ENCODE results near the gene ITIH4. TPM values are rescaled to one million over a fixed set of nuclear protein-coding genes. Genes with fewer than 3 reads are reported as not detected.

The ITIH4 gene
- total RNA-seq, 2 donors from 2014 or later, result 6.0 to 6.2 TPM

DNA sequence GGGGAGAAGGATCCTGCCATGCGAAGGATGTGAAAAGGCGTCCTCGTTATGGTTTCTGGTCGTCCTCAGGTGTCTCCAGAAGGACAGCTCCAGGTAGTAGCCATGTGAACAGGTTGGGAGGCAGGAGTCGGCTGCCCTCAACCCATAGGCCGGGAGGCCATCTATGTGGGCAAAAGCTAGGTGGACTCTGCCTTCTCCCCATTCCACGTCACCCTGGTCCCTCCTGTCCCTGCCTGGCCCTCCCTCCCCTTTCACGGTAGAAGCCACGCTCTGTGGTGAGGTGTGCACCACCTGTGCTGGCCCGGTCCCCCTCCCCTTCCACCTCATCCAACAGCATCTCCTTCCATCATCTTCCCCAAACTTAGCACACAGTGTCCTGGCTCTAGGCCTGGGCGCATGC is 19.5 kb downstream of the ITIH4 start:
- no peak for DNase-seq
- H3K4me3 ChIP-seq (ENCODE audit: low read length), result no peak overlapping the region
- no peak overlapping the region for H3K9ac ChIP-seq (ENCODE audit: extremely low read depth, low read length, poor library complexity, severe bottlenecking)
- Mint-ChIP-seq H3K27ac (no peak overlapping the region), H3K9me3 (no peaks in the 10 kb centered on the region), H3K4me1 (no peaks in the 10 kb centered on the region), H3K36me3 (ENCODE audit: low read depth) (no peaks in the 10 kb centered on the region), H3K4me3 (no peak overlapping the region), H3K27me3 (ENCODE audit: insufficient read depth) (peaks cover 12% of the 10 kb centered on the region)
- TF ChIP-seq, protein P1, sequence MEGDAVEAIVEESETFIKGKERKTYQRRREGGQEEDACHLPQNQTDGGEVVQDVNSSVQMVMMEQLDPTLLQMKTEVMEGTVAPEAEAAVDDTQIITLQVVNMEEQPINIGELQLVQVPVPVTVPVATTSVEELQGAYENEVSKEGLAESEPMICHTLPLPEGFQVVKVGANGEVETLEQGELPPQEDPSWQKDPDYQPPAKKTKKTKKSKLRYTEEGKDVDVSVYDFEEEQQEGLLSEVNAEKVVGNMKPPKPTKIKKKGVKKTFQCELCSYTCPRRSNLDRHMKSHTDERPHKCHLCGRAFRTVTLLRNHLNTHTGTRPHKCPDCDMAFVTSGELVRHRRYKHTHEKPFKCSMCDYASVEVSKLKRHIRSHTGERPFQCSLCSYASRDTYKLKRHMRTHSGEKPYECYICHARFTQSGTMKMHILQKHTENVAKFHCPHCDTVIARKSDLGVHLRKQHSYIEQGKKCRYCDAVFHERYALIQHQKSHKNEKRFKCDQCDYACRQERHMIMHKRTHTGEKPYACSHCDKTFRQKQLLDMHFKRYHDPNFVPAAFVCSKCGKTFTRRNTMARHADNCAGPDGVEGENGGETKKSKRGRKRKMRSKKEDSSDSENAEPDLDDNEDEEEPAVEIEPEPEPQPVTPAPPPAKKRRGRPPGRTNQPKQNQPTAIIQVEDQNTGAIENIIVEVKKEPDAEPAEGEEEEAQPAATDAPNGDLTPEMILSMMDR (conservative IDR thresholded peaks at IDR 0.05), result no peak
- H3K27ac ChIP-seq (ENCODE audit: low read depth, low read length), result no peak overlapping the region
- H3K9me3 ChIP-seq (ENCODE audit: control insufficient read depth, low read length), result no peaks in the 10 kb centered on the region
- no peaks in the 10 kb centered on the region for H3K27me3 ChIP-seq (ENCODE audit: control insufficient read depth, insufficient read depth, low read length, poor library complexity, severe bottlenecking)
- no peaks in the 10 kb centered on the region for H3K36me3 ChIP-seq (ENCODE audit: control insufficient read depth, insufficient read depth, low read length)
- no peaks in the 10 kb centered on the region for H3K4me1 ChIP-seq (ENCODE audit: control insufficient read depth, insufficient read depth, low read length)
- 90 to 97% methylated on average over 5 to 11 of the region's 11 CpGs for WGBS, 2 experiments (ENCODE audit: insufficient coverage in 1 of 2, insufficient read length in 1 of 2)

DNA sequence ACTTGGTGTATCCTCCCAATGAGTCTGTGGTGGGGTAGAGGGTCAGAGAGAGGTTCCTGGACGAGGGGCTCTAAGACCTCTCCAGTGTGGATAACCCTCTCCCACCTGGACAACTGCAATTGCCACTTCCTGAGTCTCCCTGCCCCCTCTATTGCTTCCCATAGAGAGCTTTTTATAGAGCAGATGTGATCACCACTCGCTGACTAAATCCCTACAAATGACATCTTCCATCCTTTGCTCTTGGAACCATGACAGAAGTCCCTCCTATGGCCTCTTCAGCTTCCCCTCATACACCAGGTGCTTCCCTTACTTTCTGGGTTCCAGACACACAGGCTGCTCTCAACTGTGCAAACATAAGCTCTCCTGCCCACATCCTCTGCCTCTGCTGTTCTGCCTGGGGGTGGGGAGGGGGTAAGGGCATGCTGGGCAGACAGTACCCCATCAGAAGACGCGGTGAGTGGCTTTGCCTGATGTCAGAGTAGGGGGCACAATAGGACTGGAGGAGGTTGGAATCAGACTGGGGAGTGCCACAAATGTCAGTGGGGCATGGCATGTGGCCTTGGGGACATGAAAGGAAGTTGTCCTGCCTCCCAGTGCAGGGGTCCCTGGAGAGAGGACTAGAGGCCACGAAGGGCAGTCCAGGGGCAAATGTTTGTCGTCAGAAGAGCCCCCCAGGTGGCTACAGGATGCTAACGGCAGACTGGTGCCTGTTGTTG is 20.7 kb downstream of the ITIH4 start:
- Histone ChIP-seq H3K4me1 (ENCODE audit: control insufficient read depth, insufficient read depth, low read length) (no peaks in the 10 kb centered on the region), H3K27ac (ENCODE audit: low read depth, low read length) (no peak overlapping the region), H3K36me3 (ENCODE audit: control insufficient read depth, insufficient read depth, low read length) (no peaks in the 10 kb centered on the region), H3K27me3 (ENCODE audit: control insufficient read depth, insufficient read depth, low read length, poor library complexity, severe bottlenecking) (no peaks in the 10 kb centered on the region), H3K4me3 (ENCODE audit: low read length) (no peak overlapping the region), H3K9me3 (ENCODE audit: control insufficient read depth, low read length) (no peaks in the 10 kb centered on the region), H3K9ac (ENCODE audit: extremely low read depth, low read length, poor library complexity, severe bottlenecking) (no peak overlapping the region)
- no peak overlapping the region for H3K4me3 Mint-ChIP-seq
- H3K36me3 Mint-ChIP-seq (ENCODE audit: low read depth), result no peaks in the 10 kb centered on the region
- H3K4me1 Mint-ChIP-seq, result no peaks in the 10 kb centered on the region
- no peak for DNase-seq
- H3K27me3 Mint-ChIP-seq (ENCODE audit: insufficient read depth), result peaks cover 12% of the 10 kb centered on the region
- H3K9me3 Mint-ChIP-seq, result no peaks in the 10 kb centered on the region
- 79 to 90% methylated on average over 6 to 7 of the region's 7 CpGs for WGBS, 2 experiments (ENCODE audit: insufficient coverage in 1 of 2, insufficient read length in 1 of 2)
- H3K27ac Mint-ChIP-seq, result no peak overlapping the region
- TF ChIP-seq, protein P1 (conservative IDR thresholded peaks at IDR 0.05), result no peak

DNA sequence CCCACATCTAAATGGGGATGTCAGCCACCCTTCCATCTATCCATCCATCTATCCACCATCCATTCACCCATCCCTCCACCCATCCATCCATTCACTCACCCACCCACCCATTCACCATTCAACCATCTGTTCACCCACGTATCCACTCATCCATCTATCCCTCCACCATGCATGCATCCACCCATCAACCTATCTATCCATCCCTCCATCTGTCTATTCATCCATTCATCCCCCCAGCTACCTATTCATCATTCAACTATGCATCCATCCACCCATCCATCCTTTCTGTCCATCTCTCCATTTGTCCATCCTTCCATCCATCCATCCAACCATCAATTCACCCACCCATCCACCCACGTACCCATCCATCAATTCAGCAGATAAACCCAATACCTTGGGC is 21.3 kb downstream of the ITIH4 start:
- DNase-seq, result no peak
- Mint-ChIP-seq H3K27ac (no peak overlapping the region), H3K4me3 (no peak overlapping the region), H3K4me1 (no peaks in the 10 kb centered on the region), H3K9me3 (no peaks in the 10 kb centered on the region), H3K36me3 (ENCODE audit: low read depth) (no peaks in the 10 kb centered on the region), H3K27me3 (ENCODE audit: insufficient read depth) (peaks cover 12% of the 10 kb centered on the region)
- Histone ChIP-seq H3K4me3 (ENCODE audit: low read length) (no peak overlapping the region), H3K27me3 (ENCODE audit: control insufficient read depth, insufficient read depth, low read length, poor library complexity, severe bottlenecking) (no peaks in the 10 kb centered on the region), H3K9me3 (ENCODE audit: control insufficient read depth, low read length) (no peaks in the 10 kb centered on the region), H3K9ac (ENCODE audit: extremely low read depth, low read length, poor library complexity, severe bottlenecking) (no peak overlapping the region), H3K27ac (ENCODE audit: low read depth, low read length) (no peak overlapping the region), H3K4me1 (ENCODE audit: control insufficient read depth, insufficient read depth, low read length) (no peaks in the 10 kb centered on the region), H3K36me3 (ENCODE audit: control insufficient read depth, insufficient read depth, low read length) (no peaks in the 10 kb centered on the region)
- 78% methylated on average over 2 of the region's 2 CpGs for WGBS, 2 experiments (ENCODE audit: insufficient coverage in 1 of 2, insufficient read length in 1 of 2)
- TF ChIP-seq, protein P1 (conservative IDR thresholded peaks at IDR 0.05), result no peak
